RWPE1 (cell line): ENCODE results near the gene LDHD.

ENCODE experiments used
- CTCF ChIA-PET: fragments of 350-600 bp; sonication (Branson Sonifier 250); formaldehyde crosslinking; extraction: SDS; loops from one replicate; lab custom pipeline; 2021; lab: Yijun Ruan, JAX
- POLR2A ChIA-PET: fragments of 400-600 bp; formaldehyde crosslinking; extraction: SDS; loops from one replicate; lab custom pipeline; 2020; ENCODE audit warnings: antibody characterized with exemption; ENCODE audit not compliant: low non-redundant PET; lab: Yijun Ruan, JAX
- DNase-seq: peaks from one replicate; pipeline ENCODE4 v3.0.0; 2012; ENCODE audit warnings: low spot score
- H3K27ac ChIP-seq: fragments of 450-650 bp; 2 replicates; pipeline ENCODE4 v1.5.1; 2017
- TF ChIP-seq, protein P1 (sequence below): fragments of 450-650 bp; conservative IDR thresholded peaks from 2 replicates; pipeline ENCODE4 v1.5.1; 2017; ENCODE audit warnings: low read depth, mild to moderate bottlenecking

LDHD gene

DNA sequence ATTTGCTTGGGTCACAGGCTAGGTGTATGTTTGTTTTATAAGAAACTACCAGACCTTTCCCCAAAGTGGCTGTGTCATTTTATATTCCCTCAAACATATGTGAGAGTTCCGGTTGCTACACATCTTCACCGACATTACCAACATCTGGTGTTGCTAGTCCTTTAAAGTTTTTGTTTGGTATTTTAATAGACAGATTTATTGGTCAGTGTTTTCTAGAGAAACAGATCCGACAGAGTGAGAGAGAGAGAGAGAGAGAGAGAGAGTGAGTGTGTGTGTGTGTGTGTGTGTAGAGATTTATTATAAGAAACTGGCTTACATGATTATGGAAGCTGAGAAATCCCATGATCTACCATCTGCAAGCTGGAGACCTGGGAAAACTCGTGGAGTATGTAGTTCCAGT is 31.0 kb downstream of the LDHD start:
- TF ChIP-seq, protein P1, sequence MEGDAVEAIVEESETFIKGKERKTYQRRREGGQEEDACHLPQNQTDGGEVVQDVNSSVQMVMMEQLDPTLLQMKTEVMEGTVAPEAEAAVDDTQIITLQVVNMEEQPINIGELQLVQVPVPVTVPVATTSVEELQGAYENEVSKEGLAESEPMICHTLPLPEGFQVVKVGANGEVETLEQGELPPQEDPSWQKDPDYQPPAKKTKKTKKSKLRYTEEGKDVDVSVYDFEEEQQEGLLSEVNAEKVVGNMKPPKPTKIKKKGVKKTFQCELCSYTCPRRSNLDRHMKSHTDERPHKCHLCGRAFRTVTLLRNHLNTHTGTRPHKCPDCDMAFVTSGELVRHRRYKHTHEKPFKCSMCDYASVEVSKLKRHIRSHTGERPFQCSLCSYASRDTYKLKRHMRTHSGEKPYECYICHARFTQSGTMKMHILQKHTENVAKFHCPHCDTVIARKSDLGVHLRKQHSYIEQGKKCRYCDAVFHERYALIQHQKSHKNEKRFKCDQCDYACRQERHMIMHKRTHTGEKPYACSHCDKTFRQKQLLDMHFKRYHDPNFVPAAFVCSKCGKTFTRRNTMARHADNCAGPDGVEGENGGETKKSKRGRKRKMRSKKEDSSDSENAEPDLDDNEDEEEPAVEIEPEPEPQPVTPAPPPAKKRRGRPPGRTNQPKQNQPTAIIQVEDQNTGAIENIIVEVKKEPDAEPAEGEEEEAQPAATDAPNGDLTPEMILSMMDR, result no peak
- no peak overlapping the region for H3K27ac ChIP-seq
- POLR2A ChIA-PET, result no interaction called here
- no peak for DNase-seq
- CTCF ChIA-PET, result no interaction called here

DNA sequence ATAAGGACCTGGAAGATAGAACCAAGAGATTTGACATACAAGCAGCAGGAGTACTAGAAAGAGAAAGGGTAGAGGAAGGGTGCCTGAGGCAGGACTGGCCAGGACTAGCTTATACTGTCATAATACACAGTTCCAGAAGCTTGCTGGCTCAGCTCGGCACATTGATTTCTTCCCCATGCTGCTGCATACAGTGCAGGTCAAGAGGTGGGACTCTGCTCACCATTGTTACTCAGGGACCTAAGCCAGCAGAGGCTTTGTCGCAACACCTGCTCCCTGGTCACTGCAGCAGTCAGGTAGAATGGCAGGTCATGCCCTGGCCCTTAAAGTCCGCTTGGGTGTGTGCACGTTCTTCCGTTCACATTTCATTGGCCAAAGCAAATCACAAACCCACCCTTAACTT is 32.8 kb downstream of the LDHD start:
- ChIA-PET CTCF (no interaction called here), POLR2A (interaction anchor here (0.6 kb wide), 2 partner anchors 13 to 16 kb away, joined by 3 to 11 read pairs; no protein-coding TSS in a partner anchor)
- no peak for DNase-seq
- H3K27ac ChIP-seq, result no peak overlapping the region
- TF ChIP-seq, protein P1, result no peak

DNA sequence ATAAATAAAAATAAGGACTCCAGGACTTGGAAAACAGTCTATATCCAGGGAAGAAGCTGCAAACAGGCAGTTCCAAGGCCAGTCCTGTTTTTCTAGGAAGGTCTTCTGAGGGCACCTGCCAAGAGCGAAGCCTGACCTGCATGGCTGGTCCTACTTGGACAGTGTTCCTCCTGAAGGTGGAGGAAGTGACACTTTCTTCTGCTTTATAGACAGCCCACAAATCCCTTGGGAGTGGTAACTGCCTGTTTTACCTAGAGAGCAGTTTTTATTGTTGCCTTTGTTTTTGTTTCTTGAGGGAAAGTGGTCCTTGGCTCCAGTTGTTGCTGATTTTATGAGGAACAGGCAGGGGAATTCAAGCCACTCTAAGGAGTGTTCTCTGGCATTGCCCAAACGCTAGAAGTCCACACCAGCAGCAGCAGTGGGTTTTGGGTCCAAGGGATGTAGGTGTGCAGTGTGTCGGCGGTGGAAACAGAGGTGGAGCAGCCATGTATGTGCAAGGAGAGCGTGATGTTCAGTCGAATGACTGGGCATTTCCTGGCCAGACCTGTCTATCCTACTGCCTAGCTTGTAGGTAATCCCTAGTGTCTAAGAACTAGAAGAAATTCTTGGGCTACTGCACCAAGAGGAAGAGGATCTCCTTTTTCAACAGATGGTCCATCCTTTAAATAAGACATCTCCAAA is 35.3 kb downstream of the LDHD start:
- CTCF ChIA-PET, result no interaction called here
- no peak overlapping the region for H3K27ac ChIP-seq
- POLR2A ChIA-PET, result no interaction called here
- TF ChIP-seq, protein P1, result no peak
- DNase-seq, result no peak

DNA sequence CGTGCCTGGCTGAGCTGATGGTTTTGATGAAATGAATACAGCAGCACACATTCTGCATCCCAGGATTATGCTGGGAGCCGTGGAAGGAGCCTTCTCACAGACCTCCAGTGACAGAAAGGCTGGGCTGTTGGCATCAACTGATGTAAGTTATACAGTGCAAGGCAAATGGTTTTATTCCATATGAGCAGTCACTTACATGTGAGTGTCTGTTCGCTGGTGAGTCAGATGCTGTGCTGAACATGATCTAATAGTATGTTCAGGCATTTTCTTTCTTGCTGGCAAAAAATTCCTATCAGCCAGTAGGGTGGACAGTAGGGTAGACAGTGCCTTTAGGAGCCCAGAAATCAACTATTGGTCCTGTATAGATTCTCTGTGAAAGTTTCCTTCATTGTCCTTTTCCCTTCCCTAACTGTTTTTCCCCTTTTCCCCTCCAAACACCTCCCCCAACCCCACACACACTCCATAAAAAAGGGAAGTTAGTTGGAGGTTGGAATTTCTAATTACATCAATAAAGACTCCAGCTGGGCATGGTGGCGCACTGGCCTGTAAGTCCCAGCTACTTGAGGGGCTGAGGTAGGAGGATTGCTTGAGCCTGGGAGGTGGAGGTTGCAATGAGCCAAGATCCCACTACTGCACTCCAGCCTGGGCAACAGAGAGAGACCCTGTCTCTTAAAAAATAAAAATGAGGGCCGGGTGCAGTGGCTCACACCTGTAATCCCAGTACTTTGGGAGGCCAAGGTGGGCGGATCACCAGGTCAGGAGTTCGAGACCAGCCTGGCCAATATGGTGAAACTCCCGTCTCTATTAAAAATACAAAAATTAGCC is 36.2 kb downstream of the LDHD start:
- TF ChIP-seq, protein P1, result no peak
- peak; percentile 40 for DNase-seq
- no peak overlapping the region for H3K27ac ChIP-seq
- POLR2A ChIA-PET, result no interaction called here
- CTCF ChIA-PET, result no interaction called here

DNA sequence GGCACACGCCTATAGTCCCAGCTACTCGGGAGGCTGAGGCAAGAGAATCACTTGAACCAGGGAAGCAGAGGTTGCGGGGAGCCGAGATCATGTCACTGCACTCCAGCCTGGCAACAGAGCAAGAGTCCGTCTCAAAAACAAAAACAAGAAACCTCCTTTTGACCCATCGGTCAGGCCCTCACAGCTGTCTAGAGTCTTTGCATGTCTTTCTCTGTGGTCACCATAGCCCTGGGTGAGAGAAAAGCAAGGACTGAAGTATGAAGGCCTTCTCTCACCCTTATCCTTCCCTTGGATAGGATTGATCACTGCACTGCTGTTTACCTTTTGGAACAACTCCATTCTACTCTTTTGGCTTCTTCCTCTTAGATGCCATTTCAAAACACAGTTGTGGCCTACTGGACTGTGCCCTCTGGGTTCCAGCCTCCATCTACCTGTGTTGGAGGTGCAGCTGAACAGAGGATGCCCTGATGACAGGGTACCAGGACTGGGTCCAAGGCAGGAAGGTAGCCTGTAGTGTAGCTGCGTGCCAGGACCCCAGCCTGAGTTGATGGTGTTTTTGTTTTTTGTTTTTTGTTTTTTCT is 37.1 kb downstream of the LDHD start:
- CTCF ChIA-PET, result no interaction called here
- TF ChIP-seq, protein P1, result no peak
- no peak for DNase-seq
- POLR2A ChIA-PET, result no interaction called here
- H3K27ac ChIP-seq, result no peak overlapping the region

DNA sequence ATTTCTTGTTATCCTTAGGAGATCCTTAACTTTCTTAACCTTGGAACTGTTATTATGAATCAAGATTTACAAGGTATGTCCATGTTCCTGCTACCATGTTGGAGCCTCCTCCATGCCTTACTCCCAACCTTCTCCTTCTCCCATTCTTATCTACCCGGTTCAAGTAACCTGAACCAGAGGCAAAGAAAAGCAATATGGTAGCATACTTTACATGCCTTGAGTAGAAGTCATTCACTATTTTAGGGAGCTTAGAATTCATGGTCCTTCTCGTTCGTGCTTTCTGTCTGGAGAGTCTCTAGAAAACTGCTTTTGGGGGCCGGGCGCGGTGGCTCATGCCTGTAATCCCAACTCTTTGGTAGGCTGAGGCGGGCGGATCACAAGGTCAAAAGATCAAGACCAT is 37.7 kb downstream of the LDHD start:
- TF ChIP-seq, protein P1, result no peak
- ChIA-PET POLR2A (no interaction called here), CTCF (no interaction called here)
- H3K27ac ChIP-seq, result no peak overlapping the region
- DNase-seq, result no peak
